Endothelial cell of hepatic sinusoid (primary cell): Measurements from ENCODE around the gene SPOCK2.

Experiments
- in situ Hi-C: cut with HindIII; loops from 2 replicates; pipeline ENCODE4 v1.10.0; 2017; ENCODE audit warnings: low sequenced_read_pairs

The SPOCK2 gene

GRCh38 chr10:72014785-72015480, 73.4 kb downstream of the SPOCK2 start:
- in situ Hi-C loops = no loop called here

- in situ Hi-C loops = no loop called here
Observed at GRCh38 chr10:72014197-72014596, 74.2 kb downstream of the SPOCK2 start.

- in situ Hi-C loops = no loop called here
Observed at GRCh38 chr10:72013202-72013945, 75.0 kb downstream of the SPOCK2 start.

GRCh38 chr10:72012796-72013195, 75.6 kb downstream of the SPOCK2 start:
- in situ Hi-C loops = no loop called here

- in situ Hi-C loops = no loop called here
Observed at GRCh38 chr10:72011976-72012512, 76.3 kb downstream of the SPOCK2 start.

- in situ Hi-C loops = no loop called here
Observed at GRCh38 chr10:72011468-72011867, 76.9 kb downstream of the SPOCK2 start.

GRCh38 chr10:72011016-72011415, 77.3 kb downstream of the SPOCK2 start:
- in situ Hi-C loops = no loop called here

- in situ Hi-C loops = no loop called here
Observed at GRCh38 chr10:72010234-72010973, 77.9 kb downstream of the SPOCK2 start.

- in situ Hi-C loops = no loop called here
Observed at GRCh38 chr10:72009425-72010081, 78.8 kb downstream of the SPOCK2 start.

- in situ Hi-C loops = no loop called here
Observed at GRCh38 chr10:72009051-72009424, 79.3 kb downstream of the SPOCK2 start.
